NCI-H69 (cell line): ENCODE measurements around the gene KRT34.
"Not testable (repeated sequence)": the region's sequence is repeated elsewhere in the genome, so short reads cannot be mapped to it uniquely, and the experiment has no call there.

Experiments used
- DNase-seq: peaks from one replicate; lab custom pipeline; 2025; lab: John Stamatoyannopoulos, UW

Gene KRT34

DNA sequence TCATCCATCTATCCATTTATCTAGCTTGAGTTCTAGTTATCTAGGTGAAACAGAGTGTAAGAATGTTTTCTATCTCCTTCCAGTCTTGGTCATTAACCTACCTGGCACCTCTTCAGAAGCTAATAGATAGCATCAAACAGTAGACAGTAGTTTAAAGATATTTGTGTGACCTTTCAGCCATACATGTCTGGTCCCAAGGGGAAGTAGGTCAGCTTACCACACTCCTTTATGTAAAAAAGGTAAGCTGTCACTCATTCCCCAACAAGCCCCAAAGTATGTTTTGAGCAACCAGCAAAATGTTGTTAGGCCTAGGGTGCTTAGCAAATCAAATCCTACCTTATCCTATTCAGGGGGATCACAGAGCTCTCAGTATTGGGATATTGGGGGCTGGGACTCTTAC is 16.0 kb downstream of the KRT34 start:
- no peak for DNase-seq

DNA sequence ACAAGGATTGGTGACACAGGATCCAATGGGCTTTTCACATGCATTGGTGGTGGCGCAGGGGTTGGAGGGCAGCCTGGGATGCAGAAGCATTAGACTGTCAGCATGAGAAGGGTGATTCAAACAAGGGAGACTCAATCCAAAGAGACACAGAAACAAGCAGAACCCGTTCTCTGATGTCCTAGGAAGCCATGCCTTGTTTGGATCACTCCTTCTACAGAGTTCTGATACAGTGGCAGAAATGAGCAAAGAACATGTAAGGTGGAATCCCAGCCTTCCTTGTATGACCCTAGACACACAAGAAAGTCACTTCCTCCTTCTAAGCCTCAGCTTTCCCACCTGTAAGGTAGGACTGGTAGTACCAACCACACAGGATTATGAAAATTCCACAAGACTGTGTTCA is 18.2 kb downstream of the KRT34 start:
- DNase-seq, result no peak

DNA sequence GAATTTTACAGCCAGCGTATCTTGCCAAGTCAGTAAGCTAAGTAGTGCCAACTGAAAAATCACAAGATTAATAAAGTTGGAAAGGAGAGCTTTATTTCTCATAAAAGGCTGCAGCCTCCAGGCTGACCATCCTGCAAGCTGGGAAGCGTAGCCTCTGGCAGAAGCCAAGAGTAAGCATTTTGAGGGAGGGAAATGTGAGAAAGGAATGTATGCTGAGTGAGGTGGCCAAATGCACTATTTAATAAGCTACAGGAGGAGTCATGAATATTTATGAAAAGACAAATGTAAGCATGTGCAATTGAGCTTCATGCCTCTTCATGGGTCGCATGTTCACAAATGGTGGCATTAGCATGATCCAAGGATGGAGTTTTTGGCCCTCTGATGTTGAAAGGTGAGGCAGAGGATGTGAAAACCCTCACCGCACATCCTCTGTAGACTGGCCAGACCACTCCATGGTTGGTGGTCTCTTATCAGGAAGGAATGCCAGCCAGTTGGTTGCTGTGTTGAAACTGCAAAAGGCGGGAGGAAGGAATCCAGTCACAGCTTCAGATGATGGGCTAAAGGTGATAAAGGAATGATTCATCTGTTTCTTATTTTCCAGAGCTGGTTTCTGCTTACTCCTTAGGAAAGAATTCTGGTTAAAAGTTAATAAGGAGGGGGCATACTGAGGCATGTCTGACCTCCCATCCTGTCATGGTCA is 21.7 kb downstream of the KRT34 start:
- DNase-seq, result no peak

DNA sequence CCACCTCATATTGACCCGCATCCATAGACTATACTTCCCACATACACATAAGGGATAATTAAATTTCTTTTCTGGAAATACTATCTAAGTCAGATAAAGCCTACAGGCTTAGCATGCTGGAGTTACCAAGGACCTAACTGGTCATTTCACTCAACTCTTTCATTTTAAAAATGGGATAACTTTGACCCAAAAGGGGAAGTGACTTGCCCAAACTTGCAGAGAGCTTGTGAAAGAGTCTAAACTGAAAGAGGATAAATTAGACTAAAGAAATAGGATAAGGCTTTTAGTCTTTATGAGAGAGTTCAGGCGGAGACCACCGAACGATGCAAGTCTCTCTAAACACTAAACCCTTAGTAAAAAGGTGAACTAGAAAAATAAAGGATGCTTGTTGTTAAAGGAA is 27.6 kb downstream of the KRT34 start:
- no peak for DNase-seq

DNA sequence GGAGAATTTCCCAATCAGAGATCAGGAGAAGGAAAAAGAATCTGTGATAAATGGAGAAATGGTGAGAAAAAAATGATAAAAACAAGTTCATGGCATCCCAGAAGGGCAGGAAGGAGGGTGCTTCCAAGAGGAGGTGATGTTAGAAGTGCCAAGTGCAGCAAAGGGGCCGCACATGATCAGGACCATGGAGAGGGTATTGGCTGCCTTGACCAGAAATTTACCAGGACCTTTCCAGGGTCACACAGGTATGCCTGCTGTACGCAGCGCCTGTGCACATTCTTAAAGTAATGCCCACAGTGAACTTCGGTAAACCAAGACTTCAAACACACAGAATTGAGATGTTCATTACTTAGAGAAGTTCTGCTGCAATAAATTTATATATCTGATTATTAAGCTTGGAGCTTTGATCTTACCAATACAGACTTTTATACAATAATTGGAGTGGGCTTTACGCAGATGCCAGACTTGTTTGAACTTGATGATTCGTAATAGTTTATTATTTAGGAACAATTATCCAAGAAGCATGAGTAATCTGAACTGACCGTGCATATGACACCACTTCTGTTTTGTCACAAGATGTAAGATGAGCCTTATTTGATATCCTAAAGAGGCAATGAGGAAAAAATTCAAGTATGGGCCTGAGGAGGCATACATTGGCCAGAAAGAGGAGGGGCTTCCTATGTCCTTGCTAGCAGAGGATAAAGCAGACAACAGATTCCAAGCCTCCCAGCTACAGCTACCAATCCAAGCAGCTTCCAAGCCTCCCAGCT is 29.3 kb downstream of the KRT34 start:
- DNase-seq, result no peak

DNA sequence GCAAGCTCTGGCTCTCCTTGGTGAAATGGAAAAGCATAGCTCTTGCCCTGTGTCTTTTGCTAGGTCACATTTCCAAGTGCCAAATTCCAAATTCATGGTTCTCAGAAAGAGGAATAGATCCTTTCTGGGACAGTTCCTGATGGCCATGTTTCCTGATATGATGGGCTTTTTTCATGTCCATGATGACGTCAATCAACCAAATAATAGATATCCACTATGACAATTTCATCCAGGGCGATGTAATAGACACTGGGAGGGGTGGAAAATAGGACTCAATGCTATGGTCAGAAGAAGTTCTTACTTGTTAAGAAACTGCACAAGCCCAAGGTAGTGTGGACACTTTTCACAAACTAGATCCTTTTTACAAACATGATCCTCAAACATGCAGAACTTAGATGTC is 30.9 kb downstream of the KRT34 start:
- no peak for DNase-seq

DNA sequence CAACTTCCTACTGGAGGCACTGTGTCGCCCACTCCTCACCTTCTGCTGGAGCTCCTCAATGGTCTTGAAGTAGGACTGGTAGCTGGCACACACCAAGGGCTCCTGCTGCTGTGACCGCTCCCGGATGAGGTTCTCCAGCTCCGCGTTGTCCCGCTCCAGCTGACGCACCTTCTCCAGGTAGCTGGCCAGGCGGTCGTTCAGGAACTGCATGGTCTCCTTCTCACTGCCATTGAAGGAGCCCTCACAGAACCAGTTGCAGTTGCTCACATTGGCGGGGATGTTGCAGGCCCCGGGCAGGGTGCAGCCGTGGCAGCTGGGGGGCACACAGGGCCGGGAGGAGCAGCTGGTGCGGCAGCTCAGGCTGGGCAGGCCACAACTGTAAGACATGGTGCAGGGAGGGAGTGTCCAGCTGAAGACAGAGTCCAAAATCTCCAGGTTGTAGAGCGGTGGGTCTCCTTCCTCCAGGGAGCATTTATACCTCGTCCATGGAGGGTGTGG is 31.7 kb downstream of the KRT34 start, which contains the start of gene KRT33A:
TSS of gene KRT33A (minus strand) at position 448 of the 498 bp plus-strand sequence. CDS start at position 387, 61 bp downstream.
- not testable (repeated sequence) for DNase-seq

DNA sequence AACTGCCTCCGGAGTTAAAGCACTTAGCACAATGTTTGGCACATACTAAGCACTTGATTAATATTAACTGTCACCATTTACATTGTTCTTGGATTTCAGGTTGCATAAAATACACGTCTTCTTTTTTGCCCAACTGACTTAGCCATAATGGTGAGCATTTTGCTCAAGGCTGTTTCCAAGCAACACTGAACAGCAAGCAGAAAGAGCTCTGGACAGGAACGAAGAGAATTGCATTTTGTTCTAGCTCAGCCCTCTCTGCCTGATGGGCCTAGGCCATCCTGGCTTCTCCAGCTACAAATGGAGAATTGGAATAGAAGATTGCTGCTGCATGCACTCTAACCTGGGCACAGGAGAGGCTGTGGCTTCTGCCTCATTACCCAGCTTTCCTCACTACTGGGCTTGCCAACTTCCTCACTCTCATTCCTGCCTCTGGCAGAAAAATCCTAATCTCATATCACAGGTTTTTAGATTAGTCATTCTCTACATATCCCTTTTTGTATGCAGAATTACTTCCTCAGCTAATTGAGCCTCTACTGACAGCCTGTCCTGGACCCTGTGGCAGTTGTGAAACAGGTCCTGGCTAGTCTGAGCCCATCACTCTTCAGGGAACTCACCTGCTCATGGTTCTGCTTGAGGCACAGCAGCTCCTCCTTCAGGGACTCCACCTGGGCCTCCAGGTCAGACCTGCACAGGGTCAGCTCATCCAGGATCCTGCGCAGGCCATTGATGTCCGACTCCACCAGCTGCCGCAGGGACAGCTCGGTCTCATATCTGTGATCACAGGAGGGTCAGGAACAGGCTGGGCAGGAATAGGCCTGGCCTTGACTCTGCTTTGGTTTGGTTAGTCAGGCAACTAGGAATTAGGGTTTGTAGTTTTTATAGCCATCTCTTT is 34.0 kb downstream of the KRT34 start:
- DNase-seq, result no peak

DNA sequence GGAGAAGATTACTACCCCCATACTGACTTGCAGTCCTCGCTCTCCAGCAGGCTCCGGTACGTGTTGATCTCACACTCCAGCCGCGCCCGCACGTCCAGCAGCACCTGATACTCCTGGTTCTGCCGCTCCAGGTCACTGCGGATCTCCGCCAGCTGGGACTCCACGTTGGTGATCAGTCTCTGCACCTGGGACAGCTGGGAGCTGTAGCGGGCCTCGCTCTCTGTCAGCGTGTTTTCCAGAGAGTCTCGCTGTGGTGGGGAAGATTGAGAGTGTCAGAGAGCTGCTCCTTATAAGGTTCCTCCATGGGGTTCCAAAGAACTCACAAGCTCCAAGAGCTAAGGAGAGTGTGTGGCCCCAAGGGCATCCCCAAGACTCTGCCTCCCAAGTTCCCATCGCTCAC is 35.7 kb downstream of the KRT34 start:
- DNase-seq, result not testable (repeated sequence)

DNA sequence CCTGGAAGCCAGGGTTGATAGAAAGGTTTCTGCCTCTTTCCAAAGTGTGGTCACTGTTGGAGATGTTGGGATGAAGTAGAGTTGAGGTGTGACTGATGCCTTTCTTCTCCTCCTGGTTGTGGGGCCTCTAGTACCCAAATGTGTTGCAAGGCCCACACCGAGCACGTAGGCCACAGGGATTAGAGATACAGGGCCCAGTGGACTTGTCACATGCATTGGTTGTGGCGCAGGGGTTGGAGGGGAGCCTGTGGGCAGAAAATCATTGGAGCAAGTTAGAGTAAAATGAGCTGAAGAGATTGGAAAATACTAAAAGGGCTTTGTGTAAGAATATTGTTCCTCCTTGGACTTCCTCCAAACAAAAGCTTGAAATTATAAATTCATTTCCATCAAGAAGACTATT is 36.1 kb downstream of the KRT34 start:
- no peak for DNase-seq

DNA sequence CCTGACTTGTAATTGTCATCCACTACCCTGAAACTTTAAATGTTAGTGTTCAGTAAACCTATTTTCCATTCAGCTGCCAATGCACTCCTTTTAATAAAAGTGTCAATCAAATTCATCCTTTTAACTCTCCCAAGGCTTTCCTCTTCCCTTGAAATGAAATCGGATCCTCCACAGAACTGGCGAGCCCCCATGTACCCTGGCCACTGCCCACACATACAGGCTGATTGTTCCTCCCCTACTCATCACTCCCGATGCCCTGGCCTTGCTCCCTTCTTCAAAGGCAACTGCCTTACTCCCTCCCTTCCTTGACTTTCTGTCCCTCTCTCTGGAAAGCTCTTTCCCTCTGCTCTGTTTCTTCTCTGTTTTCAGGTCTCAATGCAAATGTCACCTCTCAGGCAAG is 39.1 kb downstream of the KRT34 start:
- no peak for DNase-seq

DNA sequence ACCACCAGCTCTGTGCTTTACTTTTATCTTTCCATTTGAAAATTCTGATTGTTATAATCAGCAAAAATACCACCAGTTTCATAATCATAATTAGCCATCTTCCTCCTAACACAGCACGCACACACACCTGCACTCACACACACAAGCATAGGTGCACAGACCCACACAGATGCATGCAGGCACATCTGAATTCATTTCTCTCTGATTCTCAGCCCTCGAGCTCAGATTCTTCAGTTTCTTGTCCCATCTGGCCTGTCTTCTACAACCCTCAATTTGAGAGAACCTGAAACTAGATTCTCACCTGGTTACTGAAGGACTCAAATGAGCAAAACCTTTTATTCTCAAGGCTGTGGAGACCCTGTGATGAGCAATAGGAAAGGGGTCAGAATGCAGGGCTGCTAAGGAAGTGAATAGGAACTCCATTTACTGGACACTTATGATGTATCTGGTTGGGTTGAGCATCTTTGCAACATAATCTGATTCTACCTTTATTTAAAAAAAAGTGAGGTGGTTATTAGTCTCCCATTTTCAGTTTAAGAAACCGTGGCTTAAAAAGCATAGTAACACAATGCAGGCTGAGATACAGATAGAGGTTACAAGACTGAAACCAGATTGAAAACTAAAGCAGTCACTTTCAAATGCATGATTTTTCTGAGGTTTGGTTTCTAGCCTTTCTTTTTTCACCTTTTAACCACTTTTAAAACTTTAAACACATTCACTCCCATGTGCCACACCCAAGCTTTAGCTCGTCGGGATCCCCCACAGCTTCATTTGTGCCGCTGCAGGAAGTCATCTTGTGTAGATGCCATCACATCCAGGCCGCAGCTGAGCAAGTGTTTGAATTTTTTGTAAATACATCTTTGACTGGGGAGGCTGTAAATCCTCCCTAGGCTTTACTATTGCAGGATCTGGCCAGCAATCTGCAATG is 40.9 kb downstream of the KRT34 start:
- no peak for DNase-seq

DNA sequence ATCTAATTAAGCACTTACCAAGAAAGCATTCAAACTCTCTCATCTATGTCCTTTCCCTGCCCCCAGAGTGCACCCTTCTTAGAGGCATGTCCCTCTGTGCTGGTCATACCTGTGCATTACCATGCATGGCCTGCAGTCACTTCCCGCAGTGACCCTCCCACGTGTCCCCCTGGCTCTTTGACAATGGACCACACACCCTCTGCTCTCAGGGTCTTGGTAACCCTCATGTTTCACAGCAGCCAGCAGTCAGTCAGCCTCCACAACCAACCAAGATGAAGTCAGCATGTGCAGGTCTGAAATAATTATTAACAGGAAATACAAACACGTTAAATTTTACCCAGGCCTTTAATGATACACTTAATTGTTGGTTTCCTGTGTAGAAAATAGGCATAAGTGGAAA is 41.6 kb downstream of the KRT34 start:
- DNase-seq, result no peak

DNA sequence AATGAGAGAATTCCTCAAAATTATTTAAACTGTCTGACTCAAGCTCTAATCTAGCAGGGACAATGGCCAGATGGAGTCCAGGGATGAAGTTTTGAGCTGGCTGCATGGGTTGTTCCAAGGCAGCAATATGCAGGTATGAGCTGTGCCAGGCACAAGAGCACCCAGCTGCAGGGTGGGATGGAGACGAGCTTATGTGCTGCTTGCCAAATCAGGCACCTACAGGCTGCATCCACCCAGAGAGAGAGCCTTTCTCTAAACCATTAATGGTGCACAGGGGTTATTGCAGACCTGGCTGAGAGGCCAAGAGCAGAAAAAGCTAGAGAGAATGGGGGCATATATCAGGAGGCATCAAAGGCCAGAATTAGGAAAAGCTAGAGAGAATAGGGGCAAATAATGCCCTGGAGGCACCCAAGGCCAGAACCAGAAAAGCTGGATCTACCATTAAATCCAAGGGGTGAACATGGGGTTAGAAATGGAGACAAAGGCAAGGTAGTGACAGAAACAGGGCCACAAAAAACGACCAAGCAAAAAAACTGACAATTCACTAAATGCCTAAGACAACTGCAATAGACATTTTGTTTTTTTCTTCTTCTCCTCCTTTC is 42.4 kb downstream of the KRT34 start:
- no peak for DNase-seq

DNA sequence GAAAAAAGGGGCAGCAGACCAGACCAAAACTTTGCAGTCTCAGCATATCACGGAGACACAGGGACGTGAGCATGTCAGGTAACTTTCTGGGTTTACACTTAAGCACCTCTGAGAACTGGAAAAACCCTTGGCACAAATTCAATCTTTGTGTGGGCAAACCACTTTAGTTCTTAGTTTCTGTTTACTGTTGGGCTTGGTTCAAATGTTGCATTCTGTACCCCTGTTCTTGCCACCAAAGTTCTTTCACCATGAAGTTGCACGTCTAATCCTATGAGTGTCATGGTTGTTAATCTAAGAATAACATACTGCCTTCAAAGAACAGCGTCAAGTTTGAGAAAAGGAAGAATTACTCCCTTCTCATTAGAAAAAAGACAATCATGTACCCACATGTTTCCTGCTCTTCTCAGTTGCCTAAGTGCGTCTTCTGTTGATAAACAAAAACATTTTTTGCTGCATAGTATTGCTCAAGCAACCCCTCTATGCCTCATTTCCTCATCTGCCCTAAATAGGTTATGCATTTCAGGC is 43.1 kb downstream of the KRT34 start:
- DNase-seq, result no peak

DNA sequence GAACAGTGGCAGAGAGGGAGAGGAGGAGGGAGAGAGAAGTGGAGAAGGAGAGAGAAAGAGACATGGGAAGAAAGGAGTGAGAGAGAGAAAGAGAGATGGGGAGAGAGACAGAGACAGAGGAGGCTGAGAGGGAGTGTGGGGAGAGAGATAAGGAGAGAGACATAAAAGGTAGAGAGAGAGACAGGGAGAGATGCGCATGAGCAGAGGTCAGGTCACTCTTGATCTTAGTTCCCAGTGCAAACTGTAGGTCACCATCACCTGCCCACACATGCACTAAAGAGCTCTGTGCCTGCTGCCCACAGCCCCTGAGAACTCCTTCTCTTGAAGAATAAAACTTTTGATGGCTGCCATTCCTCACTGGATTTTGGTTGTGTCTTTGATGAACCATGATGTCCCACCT is 46.4 kb downstream of the KRT34 start:
- DNase-seq, result no peak

DNA sequence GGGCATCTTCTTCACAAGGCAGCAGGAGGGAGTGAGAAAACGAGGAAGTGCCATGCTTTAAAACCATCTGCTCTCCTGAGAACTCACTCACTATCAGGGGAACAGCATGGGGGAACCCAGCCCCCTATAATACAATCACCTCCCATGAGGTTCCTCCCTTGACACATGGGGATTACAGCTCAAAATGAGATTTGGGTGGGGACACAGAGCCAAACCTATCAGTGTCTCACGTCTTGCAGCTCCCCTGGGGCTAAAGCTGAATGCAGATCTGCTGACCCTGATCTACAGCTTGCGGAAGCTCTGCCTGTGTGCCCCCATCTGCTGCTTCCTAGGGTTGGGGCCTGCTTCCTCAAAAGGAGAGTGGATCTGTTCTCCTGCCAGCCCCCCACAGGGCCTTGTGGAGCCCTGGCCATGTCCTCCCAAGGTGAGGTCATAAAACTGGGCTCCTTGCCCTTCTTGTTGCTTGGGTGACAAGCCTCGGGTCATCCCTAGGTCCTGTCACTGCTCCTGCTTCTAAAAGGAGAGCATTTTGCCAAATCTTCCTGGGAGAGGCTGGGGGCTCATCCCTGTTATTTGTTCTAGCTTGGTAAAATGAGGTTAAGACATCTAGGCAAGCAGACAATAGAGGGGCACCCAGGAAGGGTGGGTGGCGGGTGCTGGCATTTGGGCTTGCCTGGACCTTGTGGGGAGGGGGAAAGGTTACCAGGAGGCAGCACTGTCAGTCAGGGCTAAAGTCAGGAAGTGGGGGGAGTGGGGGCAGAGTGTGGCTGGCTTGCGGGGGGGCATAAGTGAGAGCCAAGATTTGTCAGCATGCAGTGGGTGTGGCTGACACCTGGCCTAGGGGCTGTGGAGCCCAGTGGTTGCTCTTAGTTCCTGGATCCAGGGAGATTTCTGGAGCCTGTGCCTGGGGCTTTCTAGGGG is 47.5 kb downstream of the KRT34 start:
- peak; percentile 22 for DNase-seq

DNA sequence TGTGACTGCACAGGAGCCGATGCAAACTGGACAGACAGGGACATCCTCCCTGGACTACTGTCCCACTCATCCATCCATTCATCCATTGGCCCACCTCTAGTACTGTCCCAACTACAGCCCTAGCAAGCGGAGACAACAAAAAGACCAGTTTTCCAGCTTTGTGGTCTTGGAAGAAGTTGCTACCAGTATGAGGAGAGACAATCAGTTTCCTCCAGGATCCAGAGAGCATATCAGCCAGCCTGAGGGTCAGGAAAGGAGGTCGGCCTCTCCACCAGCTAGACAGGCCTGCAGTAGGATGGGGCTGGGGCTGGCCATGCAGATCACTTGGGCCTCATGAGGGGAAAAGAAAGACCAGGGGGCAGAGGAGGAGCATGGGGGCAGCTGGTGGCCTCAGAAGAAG is 48.3 kb downstream of the KRT34 start:
- no peak for DNase-seq

DNA sequence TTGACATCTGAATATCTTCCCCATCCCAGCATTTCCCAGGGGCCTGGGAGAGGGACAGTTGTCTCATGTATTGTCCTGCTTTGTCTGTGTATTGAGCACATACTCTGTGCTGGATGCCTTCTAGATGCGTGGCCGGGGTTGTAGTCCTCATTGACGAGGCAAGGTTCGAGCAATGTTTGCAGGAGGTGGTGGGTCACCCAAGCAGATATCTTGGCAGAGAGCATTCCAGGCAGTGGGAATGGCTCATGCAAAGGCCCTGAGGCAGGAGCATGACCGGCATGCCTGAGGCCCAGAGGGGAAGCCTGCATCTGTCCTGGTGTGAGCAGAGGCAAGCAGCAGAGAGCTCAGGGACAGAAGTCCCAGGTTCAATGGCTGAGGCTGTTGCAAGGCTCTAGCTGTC is 49.0 kb downstream of the KRT34 start:
- DNase-seq, result no peak

DNA sequence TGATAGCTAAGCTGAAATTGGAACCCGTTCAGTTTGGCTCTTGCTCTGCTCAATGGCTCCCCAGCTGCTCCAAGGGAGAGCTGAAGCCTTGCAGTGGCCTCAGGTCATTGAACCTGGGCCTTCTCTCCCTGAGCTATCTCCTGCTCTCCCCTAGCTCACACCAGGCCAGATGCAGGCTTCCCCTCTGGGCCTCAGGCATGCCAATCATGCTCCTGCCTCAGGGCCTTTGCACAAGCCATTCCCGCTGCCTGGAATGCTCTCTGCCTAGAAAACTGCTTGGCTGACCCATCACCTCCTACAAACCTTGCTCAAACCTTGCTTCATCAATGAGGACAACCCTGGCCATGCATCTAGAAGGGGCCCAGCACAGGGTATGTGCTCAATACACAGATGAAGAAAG is 49.9 kb downstream of the KRT34 start:
- no peak for DNase-seq
